ENCODE measurements around the gene VAT1L.

VAT1L gene

GRCh38 chr16:77833921-77834634, 45.7 kb downstream of the VAT1L start:
- no peak for DNase-seq (ENCODE audit: low read depth, low spot score)
- peak overlapping the region; percentile 46 for H3K27ac ChIP-seq (ENCODE audit: low read length)
- no peak overlapping the region for H3K4me3 ChIP-seq (ENCODE audit: low read length)
- WGBS (ENCODE audit: insufficient coverage, insufficient read length), result no CpG with 5 or more reads among the region's 10 CpGs
- H3K36me3 ChIP-seq (ENCODE audit: control insufficient read depth, insufficient read depth, low read length), result no peaks in the 10 kb centered on the region
- peaks cover 3% of the 10 kb centered on the region; the same call in 1 of the 2 replicates for H3K4me1 ChIP-seq (ENCODE audit: control insufficient read depth, insufficient read depth, low read length)
- no peaks in the 10 kb centered on the region for H3K9me3 ChIP-seq (ENCODE audit: control insufficient read depth, insufficient read depth, low read length)
- no peaks in the 10 kb centered on the region for H3K27me3 ChIP-seq (ENCODE audit: control insufficient read depth, insufficient read depth, low read length)

DNA sequence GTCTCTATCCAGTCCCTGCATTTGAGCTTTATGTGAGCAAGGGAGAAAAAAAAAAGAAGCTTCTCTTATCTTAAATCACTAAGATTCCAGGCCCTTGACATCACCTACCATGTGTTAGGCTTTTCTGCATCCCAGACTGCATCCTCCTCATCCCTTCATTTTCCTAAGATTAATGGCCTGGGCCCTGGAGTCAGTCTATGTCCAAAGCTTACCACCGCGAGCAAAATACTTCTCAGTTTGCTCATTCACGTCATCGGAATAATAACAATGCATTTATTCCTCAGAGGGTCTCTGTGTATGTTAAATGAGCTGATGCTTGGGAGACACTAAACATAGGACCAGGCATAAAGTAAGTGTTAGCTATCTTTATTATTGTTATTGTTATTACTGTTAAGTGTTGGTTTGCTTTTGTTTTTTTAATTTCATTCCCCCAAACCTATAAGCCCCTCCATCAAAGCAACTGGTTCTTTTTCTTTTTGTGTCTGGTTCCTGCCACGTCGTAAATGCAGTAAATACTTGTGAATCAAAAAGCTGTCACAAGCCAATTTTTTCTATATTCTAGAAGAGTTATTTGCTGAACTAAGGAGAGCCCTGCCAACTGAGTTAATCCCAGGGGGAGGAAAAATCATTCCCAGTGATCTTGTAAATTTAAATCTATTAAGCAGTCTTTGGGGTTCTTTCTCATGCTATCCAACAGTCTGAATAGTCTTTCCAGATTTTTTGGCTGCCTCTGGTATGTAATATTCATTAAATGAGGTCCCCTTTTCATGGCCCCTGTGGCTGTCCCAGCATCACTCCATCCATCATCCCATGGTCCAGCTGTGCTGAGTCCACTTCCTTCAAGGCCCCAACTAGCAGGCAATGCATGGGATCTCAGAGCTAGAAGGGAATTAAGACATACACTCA, 46.5 kb downstream of the VAT1L start:
- H3K27me3 ChIP-seq (ENCODE audit: control insufficient read depth, insufficient read depth, low read length), result no peaks in the 10 kb centered on the region
- no peaks in the 10 kb centered on the region for H3K36me3 ChIP-seq (ENCODE audit: control insufficient read depth, insufficient read depth, low read length)
- peaks cover 3% of the 10 kb centered on the region; the same call in 1 of the 2 replicates for H3K4me1 ChIP-seq (ENCODE audit: control insufficient read depth, insufficient read depth, low read length)
- no peak overlapping the region for H3K4me3 ChIP-seq (ENCODE audit: low read length)
- H3K27ac ChIP-seq (ENCODE audit: low read length), result no peak overlapping the region
- H3K9me3 ChIP-seq (ENCODE audit: control insufficient read depth, insufficient read depth, low read length), result no peaks in the 10 kb centered on the region
- DNase-seq (ENCODE audit: low read depth, low spot score), result no peak
- WGBS (ENCODE audit: insufficient coverage, insufficient read length), result no CpG with 5 or more reads among the region's 6 CpGs

- Histone ChIP-seq H3K9me3 (ENCODE audit: control insufficient read depth, insufficient read depth, low read length) (no peaks in the 10 kb centered on the region), H3K4me3 (ENCODE audit: low read length) (no peak overlapping the region), H3K27ac (ENCODE audit: low read length) (no peak overlapping the region), H3K36me3 (ENCODE audit: control insufficient read depth, insufficient read depth, low read length) (no peaks in the 10 kb centered on the region), H3K4me1 (ENCODE audit: control insufficient read depth, insufficient read depth, low read length) (peaks cover 3% of the 10 kb centered on the region; the same call in 1 of the 2 replicates), H3K27me3 (ENCODE audit: control insufficient read depth, insufficient read depth, low read length) (no peaks in the 10 kb centered on the region)
- DNase-seq (ENCODE audit: low read depth, low spot score), result no peak
- WGBS (ENCODE audit: insufficient coverage, insufficient read length), result no CpG with 5 or more reads among the region's 5 CpGs
Observed at GRCh38 chr16:77836801-77837200, 48.4 kb downstream of the VAT1L start.

DNA sequence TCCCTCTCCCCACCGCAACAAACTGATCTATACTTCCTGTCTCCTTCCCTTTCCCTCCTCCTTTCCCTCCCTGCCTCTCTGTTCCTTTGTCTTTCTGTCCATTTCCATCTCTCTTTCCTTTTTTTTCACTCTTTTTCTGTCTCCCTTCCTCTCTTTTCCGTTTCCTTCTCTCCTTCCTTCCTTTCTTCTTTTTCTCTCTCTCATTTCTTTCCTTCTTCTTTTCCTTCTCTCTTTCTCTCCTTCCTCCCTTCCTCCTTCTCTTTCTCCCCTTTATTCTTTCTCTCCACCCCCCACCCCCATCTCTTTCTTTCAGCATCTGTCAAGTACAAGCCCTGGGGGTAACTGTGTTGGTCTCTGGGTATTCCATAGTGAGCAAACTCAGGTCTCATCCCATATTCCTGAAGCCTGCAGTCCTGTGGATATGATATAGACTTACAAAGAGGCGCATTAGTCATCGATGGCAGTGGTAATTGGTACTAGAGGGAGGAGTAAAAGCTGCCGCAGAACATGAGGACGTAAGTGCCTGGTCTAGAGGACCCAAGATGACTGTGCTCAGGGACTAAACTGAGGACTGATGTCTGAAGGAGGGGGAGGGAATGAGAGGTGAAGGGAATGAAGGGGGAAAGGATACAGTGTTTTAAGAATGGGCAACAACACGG, 50.4 kb downstream of the VAT1L start:
- H3K4me1 ChIP-seq (ENCODE audit: control insufficient read depth, insufficient read depth, low read length), result peaks cover 3% of the 10 kb centered on the region; the same call in 1 of the 2 replicates
- no peak overlapping the region for H3K27ac ChIP-seq (ENCODE audit: low read length)
- WGBS (ENCODE audit: insufficient coverage, insufficient read length), result no CpG with 5 or more reads among the region's 7 CpGs
- no peaks in the 10 kb centered on the region for H3K36me3 ChIP-seq (ENCODE audit: control insufficient read depth, insufficient read depth, low read length)
- DNase-seq (ENCODE audit: low read depth, low spot score), result no peak
- no peaks in the 10 kb centered on the region for H3K9me3 ChIP-seq (ENCODE audit: control insufficient read depth, insufficient read depth, low read length)
- H3K4me3 ChIP-seq (ENCODE audit: low read length), result no peak overlapping the region
- H3K27me3 ChIP-seq (ENCODE audit: control insufficient read depth, insufficient read depth, low read length), result no peaks in the 10 kb centered on the region

DNA sequence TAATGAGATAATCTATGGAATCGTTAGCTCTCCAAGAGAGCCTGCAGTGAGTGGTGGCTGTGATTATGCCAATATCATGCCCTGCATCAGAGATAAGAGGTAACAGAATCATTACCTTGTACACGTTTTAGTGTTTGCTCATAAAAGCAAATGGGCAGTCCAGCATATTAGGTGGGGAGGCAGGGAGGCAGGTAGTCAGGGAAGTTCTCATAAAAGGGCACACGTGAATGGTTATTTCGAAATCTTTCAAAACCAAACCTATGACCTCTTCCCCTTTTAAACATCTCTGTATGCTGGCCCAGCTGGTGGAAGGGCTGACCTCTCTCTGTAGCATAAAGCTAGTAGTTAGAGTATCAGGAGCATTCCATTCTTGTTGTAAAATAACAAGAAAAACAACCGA, 51.7 kb downstream of the VAT1L start:
- H3K27ac ChIP-seq (ENCODE audit: low read length), result no peak overlapping the region
- no CpG with 5 or more reads among the region's 5 CpGs for WGBS (ENCODE audit: insufficient coverage, insufficient read length)

DNA sequence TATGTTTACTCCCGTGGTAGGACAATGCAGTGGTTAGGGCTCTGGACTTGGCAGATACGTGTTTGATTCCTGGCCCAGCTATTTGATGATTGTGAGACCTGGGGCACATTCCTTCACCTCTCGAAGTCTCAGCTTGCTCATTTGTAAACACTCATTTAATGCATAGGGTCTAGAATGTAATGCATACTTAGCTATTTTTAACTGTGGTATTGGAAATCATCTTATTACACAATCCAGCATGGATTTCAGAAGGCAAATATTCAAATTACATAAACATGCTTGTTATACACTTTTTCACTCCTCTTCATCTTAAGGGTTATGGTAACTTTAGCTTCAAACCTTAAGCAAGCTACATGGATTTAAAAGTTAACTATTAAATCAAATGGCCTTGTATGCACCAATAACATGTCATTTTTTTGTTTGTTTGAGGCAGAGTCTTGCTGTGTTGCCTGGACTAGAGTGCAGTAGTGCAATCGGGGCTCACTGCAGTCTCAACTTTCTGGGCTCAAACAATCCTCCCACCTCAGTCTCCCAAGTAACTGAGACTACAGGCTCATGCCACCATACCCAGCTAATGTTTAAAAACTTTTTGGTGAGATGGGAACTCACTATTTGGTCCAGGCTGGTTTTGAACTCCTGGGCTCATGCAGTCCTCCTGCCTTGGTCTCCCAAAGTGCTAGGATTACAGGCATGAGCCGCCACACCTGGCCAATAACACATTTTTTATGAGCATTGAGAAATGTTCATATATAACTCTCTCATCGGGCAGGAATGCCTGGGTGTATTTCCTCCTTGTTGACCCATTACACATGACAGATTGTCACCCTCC, 52.5 kb downstream of the VAT1L start:
- no peaks in the 10 kb centered on the region for H3K27me3 ChIP-seq (ENCODE audit: control insufficient read depth, insufficient read depth, low read length)
- no peaks in the 10 kb centered on the region for H3K36me3 ChIP-seq (ENCODE audit: control insufficient read depth, insufficient read depth, low read length)
- no peaks in the 10 kb centered on the region for H3K9me3 ChIP-seq (ENCODE audit: control insufficient read depth, insufficient read depth, low read length)
- WGBS (ENCODE audit: insufficient coverage, insufficient read length), result no CpG with 5 or more reads among the region's 6 CpGs
- no peak overlapping the region for H3K4me3 ChIP-seq (ENCODE audit: low read length)
- DNase-seq (ENCODE audit: low read depth, low spot score), result no peak
- no peak overlapping the region for H3K27ac ChIP-seq (ENCODE audit: low read length)
- no peaks in the 10 kb centered on the region for H3K4me1 ChIP-seq (ENCODE audit: control insufficient read depth, insufficient read depth, low read length)

More for the DNA sequence above, 51.7 kb downstream of the VAT1L start:
- H3K4me1 ChIP-seq (ENCODE audit: control insufficient read depth, insufficient read depth, low read length), result no peaks in the 10 kb centered on the region
- H3K27me3 ChIP-seq (ENCODE audit: control insufficient read depth, insufficient read depth, low read length), result no peaks in the 10 kb centered on the region
- no peaks in the 10 kb centered on the region for H3K36me3 ChIP-seq (ENCODE audit: control insufficient read depth, insufficient read depth, low read length)
- H3K4me3 ChIP-seq (ENCODE audit: low read length), result no peak overlapping the region
- DNase-seq (ENCODE audit: low read depth, low spot score), result no peak
- no peaks in the 10 kb centered on the region for H3K9me3 ChIP-seq (ENCODE audit: control insufficient read depth, insufficient read depth, low read length)

GRCh38 chr16:77841502-77841763, 53.1 kb downstream of the VAT1L start:
- DNase-seq (ENCODE audit: low read depth, low spot score), result no peak

GRCh38 chr16:77842468-77842867, 54.1 kb downstream of the VAT1L start:
- Histone ChIP-seq H3K4me3 (ENCODE audit: low read length) (no peak overlapping the region), H3K4me1 (ENCODE audit: control insufficient read depth, insufficient read depth, low read length) (no peaks in the 10 kb centered on the region), H3K27ac (ENCODE audit: low read length) (no peak overlapping the region), H3K27me3 (ENCODE audit: control insufficient read depth, insufficient read depth, low read length) (no peaks in the 10 kb centered on the region), H3K36me3 (ENCODE audit: control insufficient read depth, insufficient read depth, low read length) (no peaks in the 10 kb centered on the region), H3K9me3 (ENCODE audit: control insufficient read depth, insufficient read depth, low read length) (no peaks in the 10 kb centered on the region)
- DNase-seq (ENCODE audit: low read depth, low spot score), result no peak
- WGBS (ENCODE audit: insufficient coverage, insufficient read length), result no CpG with 5 or more reads among the region's 3 CpGs

More at GRCh38 chr16:77841502-77841763, 53.1 kb downstream of the VAT1L start:
- Histone ChIP-seq H3K36me3 (ENCODE audit: control insufficient read depth, insufficient read depth, low read length) (no peaks in the 10 kb centered on the region), H3K4me3 (ENCODE audit: low read length) (no peak overlapping the region), H3K9me3 (ENCODE audit: control insufficient read depth, insufficient read depth, low read length) (no peaks in the 10 kb centered on the region), H3K4me1 (ENCODE audit: control insufficient read depth, insufficient read depth, low read length) (no peaks in the 10 kb centered on the region), H3K27me3 (ENCODE audit: control insufficient read depth, insufficient read depth, low read length) (no peaks in the 10 kb centered on the region), H3K27ac (ENCODE audit: low read length) (no peak overlapping the region)
- WGBS (ENCODE audit: insufficient coverage, insufficient read length), result no CpG with 5 or more reads among the region's 3 CpGs

GRCh38 chr16:77843405-77843804, 55.0 kb downstream of the VAT1L start:
- H3K36me3 ChIP-seq (ENCODE audit: control insufficient read depth, insufficient read depth, low read length), result 0 out of 2 replicates have a peak, but pooled peaks cover 3% of the 10 kb centered on the region
- no peak overlapping the region for H3K4me3 ChIP-seq (ENCODE audit: low read length)
- H3K9me3 ChIP-seq (ENCODE audit: control insufficient read depth, insufficient read depth, low read length), result no peaks in the 10 kb centered on the region
- H3K27me3 ChIP-seq (ENCODE audit: control insufficient read depth, insufficient read depth, low read length), result no peaks in the 10 kb centered on the region
- H3K4me1 ChIP-seq (ENCODE audit: control insufficient read depth, insufficient read depth, low read length), result no peaks in the 10 kb centered on the region
- no peak overlapping the region for H3K27ac ChIP-seq (ENCODE audit: low read length)
- DNase-seq (ENCODE audit: low read depth, low spot score), result no peak
- WGBS (ENCODE audit: insufficient coverage, insufficient read length), result no CpG with 5 or more reads among the region's 3 CpGs

- DNase-seq (ENCODE audit: low read depth, low spot score), result no peak
- H3K36me3 ChIP-seq (ENCODE audit: control insufficient read depth, insufficient read depth, low read length), result 0 out of 2 replicates have a peak, but pooled peaks cover 4% of the 10 kb centered on the region
- no peak overlapping the region for H3K4me3 ChIP-seq (ENCODE audit: low read length)
- no peak overlapping the region for H3K27ac ChIP-seq (ENCODE audit: low read length)
- WGBS (ENCODE audit: insufficient coverage, insufficient read length), result no CpG with 5 or more reads among the region's 4 CpGs
- H3K4me1 ChIP-seq (ENCODE audit: control insufficient read depth, insufficient read depth, low read length), result no peaks in the 10 kb centered on the region
- H3K27me3 ChIP-seq (ENCODE audit: control insufficient read depth, insufficient read depth, low read length), result no peaks in the 10 kb centered on the region
- H3K9me3 ChIP-seq (ENCODE audit: control insufficient read depth, insufficient read depth, low read length), result no peaks in the 10 kb centered on the region
Observed at GRCh38 chr16:77844801-77845200, 56.4 kb downstream of the VAT1L start.
